GM12801 (cell line): ENCODE results near the gene TIAM2.

ENCODE experiments used
- TF ChIP-seq, protein P1 (sequence below): IDR thresholded peaks from one replicate; pipeline ENCODE4 v1.5.1; 2011; ENCODE audit warnings: control low read depth; ENCODE audit not compliant: insufficient read length; ENCODE audit errors: extremely low read depth

The TIAM2 gene

DNA sequence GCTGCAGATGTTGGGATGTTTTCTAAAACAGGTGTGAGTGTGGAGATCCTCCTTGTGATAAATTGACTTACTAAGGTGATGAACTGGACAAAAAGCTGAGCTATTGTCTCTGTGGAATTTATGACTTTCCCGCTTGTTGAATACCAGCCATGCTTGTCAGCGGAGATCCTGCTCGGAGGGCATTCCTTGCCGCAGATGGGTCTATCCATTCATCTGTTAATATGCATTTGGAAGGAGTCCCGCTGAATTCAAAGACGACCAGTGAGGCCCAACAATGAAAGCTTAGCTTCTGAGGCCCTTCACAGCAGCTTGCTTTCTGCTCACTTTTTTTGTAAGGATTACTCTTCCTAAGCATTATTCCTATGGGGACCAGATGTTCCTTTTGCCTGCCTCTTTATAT is 124.9 kb downstream of the TIAM2 start:
- TF ChIP-seq, protein P1, sequence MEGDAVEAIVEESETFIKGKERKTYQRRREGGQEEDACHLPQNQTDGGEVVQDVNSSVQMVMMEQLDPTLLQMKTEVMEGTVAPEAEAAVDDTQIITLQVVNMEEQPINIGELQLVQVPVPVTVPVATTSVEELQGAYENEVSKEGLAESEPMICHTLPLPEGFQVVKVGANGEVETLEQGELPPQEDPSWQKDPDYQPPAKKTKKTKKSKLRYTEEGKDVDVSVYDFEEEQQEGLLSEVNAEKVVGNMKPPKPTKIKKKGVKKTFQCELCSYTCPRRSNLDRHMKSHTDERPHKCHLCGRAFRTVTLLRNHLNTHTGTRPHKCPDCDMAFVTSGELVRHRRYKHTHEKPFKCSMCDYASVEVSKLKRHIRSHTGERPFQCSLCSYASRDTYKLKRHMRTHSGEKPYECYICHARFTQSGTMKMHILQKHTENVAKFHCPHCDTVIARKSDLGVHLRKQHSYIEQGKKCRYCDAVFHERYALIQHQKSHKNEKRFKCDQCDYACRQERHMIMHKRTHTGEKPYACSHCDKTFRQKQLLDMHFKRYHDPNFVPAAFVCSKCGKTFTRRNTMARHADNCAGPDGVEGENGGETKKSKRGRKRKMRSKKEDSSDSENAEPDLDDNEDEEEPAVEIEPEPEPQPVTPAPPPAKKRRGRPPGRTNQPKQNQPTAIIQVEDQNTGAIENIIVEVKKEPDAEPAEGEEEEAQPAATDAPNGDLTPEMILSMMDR = no peak

DNA sequence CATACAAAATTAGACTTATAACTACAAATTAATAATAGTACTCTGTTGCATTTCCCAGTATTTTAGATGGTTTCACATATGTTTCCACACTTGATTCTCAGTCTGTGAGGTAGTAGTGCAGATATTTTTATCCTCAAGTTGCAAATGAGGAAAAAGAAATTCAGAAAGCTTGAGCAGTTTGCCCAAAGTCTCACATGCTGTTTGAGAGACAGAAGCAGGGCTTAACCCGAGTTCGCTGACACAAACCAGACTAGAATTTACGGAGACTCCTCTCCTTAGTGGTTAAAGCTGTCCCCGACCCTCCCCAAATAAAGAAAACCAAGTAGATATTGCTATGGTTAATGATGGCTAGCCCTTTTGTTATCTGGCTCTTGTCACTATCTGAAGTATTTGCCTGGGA is 126.2 kb downstream of the TIAM2 start:
- TF ChIP-seq, protein P1 = no peak

DNA sequence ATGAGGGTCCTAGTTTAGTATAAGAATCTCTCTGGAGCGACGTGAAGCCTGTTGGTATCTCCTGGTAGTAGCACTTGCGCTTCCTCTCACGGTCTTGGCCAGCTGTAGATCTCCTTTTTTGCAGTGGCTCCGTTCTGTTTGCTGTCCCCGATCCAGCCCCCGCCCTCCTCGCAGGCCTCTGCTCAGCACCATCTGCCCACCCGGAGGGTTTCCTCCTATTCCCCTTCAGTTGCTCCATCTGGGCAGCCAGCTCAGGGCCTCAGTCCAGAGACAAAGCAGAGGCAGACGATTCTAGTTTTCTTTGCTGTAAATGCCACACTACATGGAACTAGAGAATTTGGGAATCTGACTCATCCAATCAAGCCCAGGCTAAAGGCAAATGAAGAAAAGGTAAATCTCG is 126.6 kb downstream of the TIAM2 start:
- TF ChIP-seq, protein P1 = no peak

DNA sequence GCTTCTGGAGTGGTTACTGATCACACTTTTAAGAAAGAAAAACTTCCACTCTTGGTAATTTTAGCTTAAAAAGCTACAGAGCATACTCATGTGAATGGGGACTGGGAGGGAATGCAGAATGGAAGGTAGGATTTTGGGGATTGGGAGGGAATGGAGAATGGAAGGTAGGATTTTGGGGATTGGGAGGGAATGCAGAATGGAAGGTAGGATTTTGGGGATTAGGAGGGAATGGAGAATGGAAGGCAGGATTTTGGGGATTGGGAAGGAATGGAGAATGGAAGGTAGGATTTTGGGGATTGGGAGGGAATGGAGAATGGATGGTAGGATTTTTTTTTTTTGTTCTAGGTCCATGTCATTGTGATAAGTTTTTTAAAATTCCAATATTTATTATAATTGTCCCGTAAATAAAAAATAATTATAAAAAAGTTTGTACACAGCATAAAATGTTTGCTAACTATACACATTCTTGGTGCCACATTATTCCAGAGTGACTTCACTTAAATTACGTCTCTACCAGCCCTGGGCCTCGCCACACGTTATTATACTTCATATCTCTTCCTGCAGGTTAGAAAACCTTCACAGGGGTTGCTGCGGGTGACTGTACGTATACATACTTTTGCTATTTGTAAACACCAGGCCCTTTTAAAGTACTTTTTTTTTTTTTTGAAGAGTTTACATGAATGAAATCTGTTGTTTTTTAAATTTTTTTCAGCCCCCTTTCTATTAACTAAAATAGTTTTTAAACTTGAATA is 127.3 kb downstream of the TIAM2 start:
- TF ChIP-seq, protein P1 = no peak

DNA sequence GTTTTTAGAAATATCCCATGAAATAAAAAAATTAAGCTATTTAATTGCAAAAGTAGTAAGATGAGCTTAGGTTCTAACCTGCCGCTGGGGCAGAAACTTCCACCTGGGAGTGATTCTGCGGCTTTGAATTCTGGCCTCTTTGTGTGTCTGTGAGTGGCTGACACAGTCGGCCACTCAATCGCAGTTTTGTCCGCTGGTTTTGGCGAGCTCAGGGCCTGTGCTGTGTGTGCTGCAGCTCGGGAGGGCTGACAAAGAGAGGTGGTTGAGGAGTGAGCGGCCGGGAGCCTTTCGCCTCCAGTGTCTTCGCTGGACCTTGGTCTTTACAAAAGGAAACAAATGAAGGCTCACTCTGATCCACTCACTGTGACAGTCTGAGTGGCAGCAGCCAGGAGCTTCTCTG is 128.4 kb downstream of the TIAM2 start:
- TF ChIP-seq, protein P1 = no peak

DNA sequence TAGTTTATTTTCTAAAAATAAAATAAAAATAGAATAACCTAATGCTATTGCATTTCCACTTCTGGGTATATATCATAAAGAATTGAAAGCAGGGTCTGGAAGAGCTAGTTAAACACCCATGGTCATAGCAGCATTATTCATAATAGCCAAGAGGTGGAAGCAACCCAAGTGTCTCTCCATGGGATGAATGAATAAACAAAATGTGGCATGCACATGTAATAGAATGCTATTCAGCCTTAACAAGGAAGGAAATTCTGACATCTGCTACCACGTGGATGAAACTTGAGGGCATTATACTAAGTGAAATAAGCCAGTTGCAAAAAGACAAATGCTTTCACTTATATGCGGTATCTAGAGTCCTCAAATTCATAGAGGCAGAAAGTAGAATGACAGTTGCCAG is 130.8 kb downstream of the TIAM2 start:
- TF ChIP-seq, protein P1 = no peak

DNA sequence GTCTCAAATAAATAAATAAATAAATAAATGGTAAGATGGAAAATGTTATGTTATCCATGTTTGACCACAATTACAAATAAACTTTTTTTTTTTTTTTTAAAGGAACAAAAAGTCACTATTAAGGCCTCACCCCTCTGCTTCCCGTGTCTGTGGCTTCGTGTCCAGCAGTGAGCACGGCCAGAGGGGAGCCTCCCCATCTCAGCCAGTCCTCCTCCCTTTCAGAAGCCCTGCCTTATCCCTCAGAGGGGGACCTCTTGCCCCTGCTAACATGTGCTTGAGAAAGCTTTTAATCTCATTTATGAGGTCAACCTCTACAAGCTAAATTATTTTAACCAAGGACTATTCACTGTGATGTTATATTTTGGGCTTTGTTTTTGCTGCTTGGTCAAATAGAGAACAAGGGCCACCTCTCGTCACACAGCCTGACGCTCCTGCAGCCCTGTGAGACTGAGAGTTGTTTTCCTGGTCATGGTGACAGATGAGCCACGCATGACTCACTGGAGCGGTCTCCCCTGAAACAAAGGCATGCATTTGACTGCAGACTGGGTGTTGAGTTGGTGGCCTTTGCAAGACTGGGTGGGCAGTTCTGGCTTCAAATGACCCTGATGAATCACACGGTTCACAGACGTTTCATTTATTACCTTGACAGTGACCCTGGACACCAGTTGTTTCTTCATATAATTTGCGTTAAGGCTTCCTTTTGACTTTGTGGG is 131.8 kb downstream of the TIAM2 start:
- TF ChIP-seq, protein P1 = no peak
